GM19397 (cell line): Measurements from ENCODE around the gene DOCK4.

Experiments used
- ATAC-seq: cut with Tn5 transposase; IDR thresholded peaks from one replicate; pipeline ENCODE4 v1.9.1; 2021; ENCODE audit warnings: mild to moderate bottlenecking, moderate library complexity; ENCODE audit not compliant: unreplicated experiment

DOCK4 gene

DNA sequence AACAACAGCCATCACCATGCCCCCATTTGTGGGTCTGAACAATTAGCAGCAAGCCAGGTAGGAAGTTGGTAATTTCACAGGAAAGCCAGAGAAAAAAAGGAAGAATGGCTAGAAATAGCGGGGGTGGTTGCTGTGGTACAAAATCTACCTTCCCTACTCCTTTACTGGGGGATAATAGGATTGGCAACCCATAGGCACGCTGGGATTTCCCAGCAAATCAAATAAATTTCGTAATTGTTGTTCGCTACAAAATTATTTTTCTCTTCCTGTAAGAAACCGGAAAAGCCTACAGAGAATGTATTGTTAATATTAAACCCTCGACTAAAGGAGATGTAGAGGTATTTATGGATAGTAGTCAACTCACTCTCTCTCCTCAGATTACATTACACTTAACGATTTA is 123.9 kb downstream of the DOCK4 start:
- ATAC-seq, result no peak

DNA sequence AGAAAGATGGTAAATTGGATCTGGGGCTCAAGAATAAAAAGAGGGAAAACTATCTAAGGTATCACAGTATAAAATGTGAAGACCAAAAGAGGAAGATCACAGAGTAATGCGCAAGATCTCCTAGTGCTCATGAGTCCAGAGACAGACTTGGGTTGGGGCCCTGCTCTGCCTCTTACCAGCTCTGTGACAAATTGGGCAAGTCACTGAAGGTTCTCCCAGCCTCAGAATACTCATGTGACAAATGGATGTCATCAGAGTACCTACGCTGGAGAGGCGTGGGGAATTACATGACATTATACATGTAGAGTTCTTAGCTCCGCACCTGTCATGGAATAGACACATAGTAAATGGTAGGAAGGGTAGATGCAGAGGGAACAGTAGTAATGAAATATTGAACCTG is 124.4 kb downstream of the DOCK4 start:
- no peak for ATAC-seq

DNA sequence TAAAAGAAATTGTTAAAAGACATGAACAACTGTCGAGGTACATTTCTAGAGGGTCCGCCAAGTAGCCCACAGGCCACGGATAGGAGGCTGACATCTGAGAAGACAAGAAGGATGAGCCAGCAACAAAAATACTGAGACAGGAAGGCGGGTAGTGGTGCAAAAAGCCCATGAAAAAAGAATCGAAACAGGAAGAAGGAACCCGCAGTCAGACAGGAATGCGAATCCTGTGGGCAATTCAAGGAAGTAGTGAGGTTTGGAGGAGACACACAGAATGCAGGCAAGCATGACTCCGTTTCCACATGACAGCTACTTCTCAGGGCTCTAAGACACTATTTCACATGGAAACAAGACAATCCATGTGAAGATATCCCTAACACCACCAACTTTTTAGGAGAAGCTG is 125.2 kb downstream of the DOCK4 start:
- peak; percentile 42 for ATAC-seq

DNA sequence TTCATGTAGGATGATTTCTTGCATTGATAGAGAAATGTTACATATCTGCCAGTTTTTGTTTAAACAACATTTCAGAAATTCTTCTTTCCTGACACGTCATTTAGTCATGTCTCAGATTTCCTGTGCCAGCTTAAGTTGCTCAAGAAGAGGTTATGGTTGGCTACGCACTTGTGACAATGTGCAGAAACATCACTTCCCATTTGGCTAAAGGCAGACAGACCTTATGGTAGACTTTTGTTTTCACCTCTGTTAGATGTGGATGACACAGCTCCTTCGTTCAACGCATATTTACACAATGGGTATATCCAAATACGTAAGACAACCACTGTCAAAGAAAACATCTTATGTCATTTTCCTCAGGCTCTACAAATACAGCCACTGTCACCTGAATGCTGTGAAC is 125.8 kb downstream of the DOCK4 start:
- peak; percentile 90 for ATAC-seq

DNA sequence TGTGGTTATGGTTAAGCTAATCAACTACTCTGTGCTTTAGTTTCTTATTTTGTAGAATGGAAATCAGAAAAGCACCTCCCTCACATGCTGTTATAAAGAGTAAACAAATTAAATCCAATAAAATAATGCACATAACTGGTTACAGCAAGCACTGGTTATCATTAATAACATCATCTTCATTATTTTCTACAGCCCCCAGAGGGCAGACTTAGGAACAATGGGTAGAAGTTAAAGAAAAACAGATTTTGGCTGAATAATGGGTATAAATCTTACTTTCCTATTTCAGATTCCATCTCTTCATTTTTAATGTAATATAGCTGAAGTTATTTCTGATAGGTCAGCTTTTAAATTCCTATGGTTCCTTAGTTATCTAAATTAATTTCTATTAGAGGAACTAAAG is 126.5 kb downstream of the DOCK4 start:
- ATAC-seq, result no peak

DNA sequence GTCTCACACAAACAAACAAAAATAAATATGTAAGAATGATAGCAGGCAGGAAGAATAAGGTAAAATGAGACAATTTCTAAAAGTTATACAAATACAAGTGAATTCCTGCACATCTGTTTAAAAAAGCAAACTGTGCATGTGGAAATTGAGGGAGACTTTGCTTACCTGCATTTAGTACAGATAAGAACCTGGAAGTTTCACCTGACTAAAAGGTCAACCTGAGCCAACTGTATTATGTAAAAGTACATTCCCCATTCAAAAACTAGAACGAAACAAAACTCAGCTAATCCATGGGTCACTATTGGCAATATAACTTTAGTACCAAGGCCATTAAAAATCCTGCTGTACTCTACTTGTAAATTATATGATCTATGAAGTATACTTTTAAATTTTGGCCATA is 127.1 kb downstream of the DOCK4 start:
- no peak for ATAC-seq

DNA sequence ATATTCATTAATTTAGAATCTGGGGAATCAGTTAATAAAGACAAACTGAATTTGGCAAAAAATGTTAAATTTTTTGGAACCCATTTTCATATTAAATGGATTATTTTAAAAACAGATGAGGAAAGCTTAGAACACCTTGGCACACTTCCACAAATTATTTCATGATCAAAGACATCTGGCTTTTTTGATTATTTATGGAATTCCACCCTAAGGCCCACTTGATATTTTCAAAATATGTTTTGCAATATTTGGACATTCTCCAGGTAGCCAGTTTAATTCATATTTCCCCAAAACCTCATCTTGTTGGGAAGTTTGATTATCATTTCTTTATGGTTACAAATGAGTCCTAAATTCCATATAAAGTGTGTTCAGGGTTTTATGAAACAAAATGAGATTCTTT is 129.9 kb downstream of the DOCK4 start:
- no peak for ATAC-seq

DNA sequence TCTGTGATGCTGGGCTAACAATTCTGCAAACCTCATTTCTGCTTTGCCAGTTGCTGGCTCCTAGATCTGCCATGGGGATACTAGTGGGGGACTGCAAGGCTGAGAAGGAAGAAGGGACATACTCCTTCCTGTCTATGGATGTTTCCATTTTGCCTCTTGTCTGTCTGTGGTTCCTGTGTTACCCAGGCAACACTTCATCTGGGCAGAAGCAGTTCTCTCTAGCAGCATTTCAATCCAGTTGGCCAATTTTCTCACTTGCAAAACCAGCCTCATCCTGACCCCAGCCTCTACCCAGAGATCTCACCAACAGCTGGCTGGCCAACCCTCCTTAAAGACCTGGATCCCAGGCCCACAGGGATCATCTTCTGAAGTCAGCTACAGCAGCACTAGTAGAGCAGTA is 131.7 kb downstream of the DOCK4 start:
- ATAC-seq, result no peak

DNA sequence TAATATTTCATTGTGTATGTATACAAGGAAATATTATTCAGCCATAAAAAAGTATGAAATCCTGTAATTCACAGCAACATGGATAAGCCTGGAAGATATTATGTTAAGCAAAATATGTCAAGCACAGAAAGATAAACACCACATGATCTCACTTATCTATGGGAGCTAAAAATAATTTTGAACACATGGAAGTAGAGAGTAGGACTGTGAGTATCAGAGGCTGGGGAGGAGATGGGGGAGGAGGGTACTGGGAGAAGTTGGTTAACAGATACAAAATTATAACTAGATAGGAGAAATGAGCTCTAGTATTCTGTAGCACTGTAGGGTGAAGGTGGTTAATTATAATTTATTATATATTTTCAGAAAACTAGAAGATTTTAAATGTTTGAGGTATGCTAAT is 132.7 kb downstream of the DOCK4 start:
- no peak for ATAC-seq

DNA sequence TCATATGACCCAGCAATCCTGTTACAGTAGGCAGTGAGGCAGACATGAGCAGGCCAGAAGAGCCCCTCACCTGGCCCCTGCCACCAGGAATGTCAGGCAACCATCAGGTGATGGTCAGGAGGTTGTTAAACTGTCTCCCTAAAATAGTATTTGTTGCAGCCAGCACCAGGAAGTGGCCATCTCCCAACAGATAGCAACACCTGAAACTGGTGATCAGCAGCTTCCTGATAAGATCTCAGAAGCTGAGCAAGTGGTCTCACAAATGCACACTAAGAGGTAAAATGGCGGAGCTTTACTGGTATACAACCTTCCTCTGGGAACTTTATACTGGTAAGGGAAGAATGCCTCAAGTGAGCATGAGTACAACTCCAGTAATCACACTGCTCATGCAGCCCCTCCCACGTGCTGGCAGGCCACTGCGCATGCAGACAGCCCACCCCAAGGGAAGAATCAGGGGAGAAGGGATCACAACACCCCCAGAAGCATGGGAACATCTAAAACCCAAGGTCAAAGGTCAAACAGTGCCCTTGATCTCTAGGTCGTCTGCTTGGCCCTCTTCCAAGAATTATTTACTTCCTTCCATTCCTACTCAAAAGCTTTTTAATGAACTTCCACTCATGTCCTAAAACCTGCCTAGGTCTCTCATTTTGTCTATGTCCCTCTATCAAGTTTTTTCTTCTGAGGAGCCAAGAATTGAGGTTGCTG is 133.5 kb downstream of the DOCK4 start:
- ATAC-seq, result no peak

DNA sequence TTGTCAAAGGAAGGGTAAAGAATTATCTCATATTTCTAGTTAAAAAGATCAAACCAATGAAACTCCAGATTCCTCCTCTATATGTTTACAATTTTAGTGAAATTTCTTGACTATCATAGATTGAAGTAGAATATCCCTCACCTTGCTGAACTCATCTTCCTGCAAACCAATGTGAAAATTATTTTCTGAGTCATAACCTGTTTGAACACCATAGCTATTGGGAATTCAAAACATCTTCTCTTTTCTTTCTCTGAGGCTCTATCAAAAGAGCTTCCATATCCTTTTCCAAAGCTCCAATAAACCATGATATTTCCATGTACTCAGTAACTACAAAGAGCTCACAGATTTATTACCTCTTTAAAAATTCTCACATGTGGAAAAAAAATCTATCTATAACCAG is 134.3 kb downstream of the DOCK4 start:
- no peak for ATAC-seq

DNA sequence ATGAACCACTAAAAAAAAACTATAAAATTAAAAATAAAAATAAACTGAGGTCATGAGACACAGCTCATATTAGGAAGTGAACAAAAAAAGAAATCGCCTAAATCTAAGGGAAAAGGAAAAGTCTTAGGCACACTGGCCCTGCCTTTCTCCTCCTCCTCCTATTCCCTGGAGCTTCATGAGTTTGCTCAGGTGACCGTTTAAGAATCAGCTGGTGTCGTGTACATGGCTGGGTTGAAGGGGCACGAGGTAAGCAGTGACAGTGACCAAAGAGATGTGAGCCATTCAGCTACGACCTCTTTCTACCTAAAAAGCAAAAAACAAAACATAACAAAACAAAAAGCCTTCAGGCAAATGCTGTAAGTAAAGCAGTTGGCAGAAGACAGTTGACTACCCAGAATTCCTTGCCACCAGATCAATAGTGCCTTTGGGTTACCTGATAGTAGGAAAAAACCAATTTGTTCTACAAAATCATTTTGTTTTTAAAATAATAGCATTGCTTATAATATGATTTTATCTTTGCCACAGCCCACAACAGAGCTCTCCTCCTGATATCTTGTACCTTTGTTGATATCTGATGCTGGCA is 135.4 kb downstream of the DOCK4 start:
- ATAC-seq, result no peak

DNA sequence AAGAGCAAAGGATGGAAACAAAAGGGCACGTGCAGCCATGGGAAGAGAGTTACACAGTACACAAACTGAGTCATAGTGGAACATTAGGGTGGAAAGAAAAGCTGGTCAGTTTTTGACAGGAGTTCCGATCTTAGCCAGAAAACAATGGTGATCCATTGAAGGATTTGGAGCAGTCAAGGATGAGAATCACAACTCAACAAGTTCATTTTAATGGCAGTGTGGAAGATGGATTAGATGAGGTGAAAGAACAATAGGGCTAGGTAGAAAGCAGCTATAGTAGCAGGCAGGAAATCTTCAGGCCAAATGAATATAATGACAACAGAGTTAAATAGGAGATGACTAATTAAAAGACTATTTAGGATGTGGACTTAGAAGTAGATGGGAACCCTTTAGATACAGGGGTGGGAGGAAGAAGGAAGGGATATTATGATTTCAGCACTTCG is 136.3 kb downstream of the DOCK4 start:
- no peak for ATAC-seq

DNA sequence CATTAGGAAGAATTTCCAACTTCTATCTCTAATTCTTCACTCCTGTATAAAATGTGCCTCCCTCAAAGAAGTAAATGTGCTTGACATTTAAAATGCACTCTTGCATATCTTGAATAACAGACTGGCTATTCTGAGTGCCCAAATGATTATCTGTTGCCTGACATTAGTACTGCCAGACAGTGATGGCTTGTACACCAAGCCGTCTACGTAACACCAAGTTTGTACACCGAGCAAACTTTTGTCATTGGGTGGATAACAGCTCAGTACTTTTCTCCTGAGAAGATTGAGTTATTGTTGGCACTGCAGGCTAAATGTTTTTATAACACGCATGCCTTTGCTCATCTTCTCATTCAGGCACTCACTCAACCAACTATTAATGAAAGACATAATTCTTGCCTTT is 137.2 kb downstream of the DOCK4 start:
- no peak for ATAC-seq

DNA sequence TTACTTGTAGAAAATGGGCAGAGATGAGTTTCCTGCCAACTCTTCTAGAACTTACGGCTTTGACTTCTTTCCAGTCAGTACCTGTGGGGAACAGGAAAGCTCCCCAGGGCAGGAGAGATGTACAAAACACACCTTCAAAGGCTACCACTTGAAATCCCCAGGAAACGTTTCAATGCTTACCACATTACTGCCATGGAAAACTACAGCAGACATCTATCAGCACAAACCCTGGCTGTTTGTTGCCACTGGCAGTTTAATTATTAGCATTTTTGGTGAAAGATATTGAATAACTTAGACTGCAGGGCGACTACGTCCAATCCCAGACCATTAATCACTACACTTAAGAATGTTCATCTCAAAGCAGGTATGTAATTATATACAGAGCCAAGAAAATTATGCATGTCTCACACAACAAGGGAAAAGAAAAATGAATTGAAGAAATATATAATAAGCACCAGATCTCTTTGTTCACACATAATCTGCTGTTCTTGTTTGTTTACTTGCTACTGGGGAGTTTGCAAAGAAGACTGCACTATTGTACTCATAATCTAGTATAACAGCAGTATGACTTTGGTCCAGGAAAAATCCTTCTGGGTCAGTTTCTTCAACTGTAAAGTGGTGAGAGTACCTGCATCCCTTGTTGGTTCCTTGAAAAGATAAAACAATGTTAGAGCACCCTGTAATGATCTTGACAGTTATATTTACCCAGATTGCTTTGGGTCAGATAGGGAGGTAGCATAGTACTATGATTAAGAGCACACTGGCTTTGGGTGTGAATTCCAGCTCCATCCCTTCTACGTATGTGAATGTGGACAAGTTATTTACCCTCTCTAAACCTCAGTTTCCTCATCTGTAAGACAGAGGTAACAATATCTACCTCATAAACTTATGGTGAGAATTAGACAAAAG is 138.3 kb downstream of the DOCK4 start:
- no peak for ATAC-seq

DNA sequence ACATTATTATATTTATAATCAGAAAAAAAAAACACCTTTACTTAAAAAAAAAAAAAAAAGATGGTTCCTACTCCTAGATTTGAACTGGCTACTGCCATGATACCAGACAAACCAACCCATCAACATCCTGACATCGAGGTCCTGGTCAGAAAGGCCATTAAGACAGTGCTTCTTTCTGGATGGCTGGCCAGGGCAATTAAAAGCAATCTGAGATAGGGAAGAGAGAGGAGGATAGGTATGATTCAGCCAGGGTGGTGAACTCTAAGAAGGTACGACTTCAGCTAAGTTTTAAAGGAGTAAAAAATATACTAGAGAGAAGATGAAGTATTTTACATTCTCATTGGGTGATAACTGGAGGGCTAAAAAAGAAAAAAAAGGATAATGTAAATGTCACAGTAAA is 139.0 kb downstream of the DOCK4 start:
- ATAC-seq, result no peak

DNA sequence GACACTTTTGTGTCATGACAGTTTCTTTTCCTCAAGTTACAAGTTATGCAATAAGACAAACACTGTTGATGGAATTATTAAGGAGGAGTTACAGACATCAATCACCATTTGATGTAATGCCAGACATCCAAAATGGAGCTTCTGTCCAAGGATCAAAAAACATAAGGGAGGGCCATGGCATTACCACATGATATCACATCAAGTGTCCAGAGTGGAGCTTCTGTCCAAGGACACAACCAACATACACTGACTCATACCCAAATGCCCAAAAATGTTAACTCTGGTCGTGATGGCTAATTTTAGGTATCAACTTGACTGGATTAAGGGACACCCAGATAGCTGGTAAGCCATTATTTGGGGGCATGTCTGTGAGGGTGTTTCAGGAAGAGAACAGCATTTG is 140.4 kb downstream of the DOCK4 start:
- no peak for ATAC-seq

DNA sequence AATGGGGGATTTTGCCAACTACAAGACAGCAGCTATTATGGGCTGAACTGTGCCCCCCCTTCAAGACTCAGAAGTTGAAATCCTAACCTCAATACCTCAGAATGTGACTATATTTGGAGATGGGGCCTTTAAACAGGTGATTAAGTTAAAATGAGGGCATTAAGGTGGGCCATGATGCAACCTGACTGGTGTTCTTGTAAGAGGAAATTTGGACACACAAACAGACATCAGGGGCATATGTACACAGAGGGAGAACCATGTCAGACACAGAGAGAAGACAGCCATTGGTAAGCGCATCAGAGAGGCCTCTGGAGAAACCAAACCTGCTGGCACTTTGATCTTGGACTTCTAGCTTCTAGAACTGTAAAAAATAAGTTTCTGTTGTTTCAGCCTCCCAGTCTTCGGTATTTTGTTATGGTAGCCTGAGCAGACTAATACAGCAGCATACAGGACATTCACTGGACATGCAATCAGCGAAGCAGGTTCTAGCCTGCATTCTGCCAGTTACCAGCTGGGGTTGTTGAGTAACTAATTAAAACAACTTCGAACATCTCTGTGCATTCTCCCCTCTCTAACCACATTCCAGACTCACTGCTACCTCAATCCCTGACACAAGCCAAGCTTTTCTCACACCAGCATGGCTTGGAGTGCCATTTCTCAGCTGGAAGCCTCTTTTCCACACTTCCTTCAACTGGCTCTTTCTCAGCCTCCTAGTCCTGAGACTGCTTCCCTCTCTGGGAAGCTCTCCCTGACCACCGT is 141.4 kb downstream of the DOCK4 start:
- no peak for ATAC-seq

DNA sequence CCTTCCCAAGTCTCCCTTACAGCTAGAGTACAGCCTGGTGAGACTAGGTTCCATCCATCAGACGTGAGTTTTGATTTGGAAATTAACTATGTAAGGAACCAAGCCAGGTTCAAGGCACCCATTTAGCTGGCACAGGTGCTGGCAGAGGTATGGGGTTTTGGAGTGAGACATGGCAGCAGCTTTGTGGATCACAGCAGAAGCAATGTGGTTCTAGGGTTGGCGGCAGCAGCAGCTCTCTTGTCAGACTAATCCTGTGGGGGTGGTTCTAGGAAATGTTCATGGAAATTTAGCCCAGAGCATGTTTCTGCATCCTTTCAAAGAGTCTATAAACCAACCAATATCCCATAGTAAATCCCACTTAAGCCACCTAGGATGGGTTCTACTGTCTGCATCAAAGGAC is 142.2 kb downstream of the DOCK4 start:
- no peak for ATAC-seq

DNA sequence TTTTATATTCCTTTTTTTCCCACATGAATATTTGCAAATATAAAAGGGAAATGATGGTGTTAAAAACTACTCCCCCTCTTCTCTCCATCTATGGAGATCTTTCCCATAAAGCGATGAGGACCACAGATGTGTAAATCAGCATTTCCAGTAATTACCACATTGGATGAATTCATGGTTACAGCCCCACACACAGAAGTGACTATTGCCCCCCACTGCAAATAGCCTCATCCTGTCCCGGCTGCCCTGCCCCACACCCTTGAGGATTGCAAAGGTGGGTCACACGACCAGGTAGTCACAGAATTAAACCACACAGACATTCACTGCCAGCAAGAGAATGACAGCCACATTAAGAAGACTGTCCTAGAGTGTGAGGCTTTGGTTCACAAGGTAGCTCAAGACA is 145.1 kb downstream of the DOCK4 start:
- ATAC-seq, result no peak

DNA sequence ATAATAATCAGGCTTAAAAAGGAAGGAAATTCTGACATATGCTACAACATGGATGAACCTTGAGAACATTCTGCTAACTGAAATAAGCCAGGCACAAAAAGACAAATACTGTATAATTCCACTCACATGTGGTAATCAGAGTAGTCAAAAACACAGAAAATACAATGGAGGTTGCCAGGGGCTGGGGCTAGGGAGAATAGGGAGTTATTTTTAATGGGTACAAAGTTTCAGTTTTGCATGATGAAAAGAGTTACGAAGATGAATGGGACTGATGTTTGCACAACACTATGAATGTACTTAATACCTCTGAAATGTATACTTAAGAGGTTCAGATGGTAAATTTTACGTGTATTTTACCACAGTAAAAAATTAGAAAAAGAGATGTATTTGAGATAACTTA is 145.6 kb downstream of the DOCK4 start:
- ATAC-seq, result no peak
